GM20000 (cell line): ENCODE results near the gene RAD51AP2.

Experiments used
- DNase-seq: peaks from one replicate; pipeline ENCODE4 v3.0.0; 2012; ENCODE audit warnings: low spot score
- CTCF ChIP-seq: IDR thresholded peaks from 2 replicates; pipeline ENCODE4 v1.5.1; 2012; ENCODE audit warnings: mild to moderate bottlenecking, control low read depth; ENCODE audit errors: extremely low read depth, missing control alignments

Gene RAD51AP2

GRCh38 chr2:17482651-17483050 lies 35.6 kb downstream of the RAD51AP2 start:
- DNase-seq, result no peak
- no peak for TF ChIP-seq CTCF

- DNase-seq, result no peak
- TF ChIP-seq CTCF, result no peak
These were observed 38.4 kb downstream of the RAD51AP2 start for GRCh38 chr2:17479875-17480274.

- no peak for TF ChIP-seq CTCF
- DNase-seq, result no peak
These were observed 41.4 kb downstream of the RAD51AP2 start for GRCh38 chr2:17476830-17477229.

GRCh38 chr2:17476064-17476463 lies 42.2 kb downstream of the RAD51AP2 start:
- DNase-seq, result no peak
- no peak for TF ChIP-seq CTCF

GRCh38 chr2:17475286-17475685 lies 43.0 kb downstream of the RAD51AP2 start:
- no peak for DNase-seq
- no peak for TF ChIP-seq CTCF

GRCh38 chr2:17471979-17472378 lies 46.3 kb downstream of the RAD51AP2 start:
- no peak for TF ChIP-seq CTCF
- DNase-seq, result no peak

GRCh38 chr2:17470855-17471641 lies 47.2 kb downstream of the RAD51AP2 start:
- TF ChIP-seq CTCF, result peak; percentile 43
- DNase-seq, result no peak
